Pons (tissue), 1 donor: Measurements from ENCODE around the gene USP27X.

Experiments used
- DNase-seq: peaks from one replicate; pipeline ENCODE4 v3.0.0-alpha.2; 2016; ENCODE audit warnings: low spot score

Gene USP27X

GRCh38 chrX:49878834-49879655 is at the start of gene USP27X:
TSS of gene USP27X (plus strand) at chrX:49879484. CDS start at chrX:49880308, 824 bp downstream.
- peak; percentile 74 for DNase-seq

GRCh38 chrX:49838374-49838773 is 40.9 kb upstream of the USP27X start:
- peak; percentile 16 for DNase-seq

GRCh38 chrX:49840679-49841078 is 38.6 kb upstream of the USP27X start:
- DNase-seq = peak; percentile 16

GRCh38 chrX:49842621-49843020 is 36.7 kb upstream of the USP27X start:
- DNase-seq = no peak

GRCh38 chrX:49844611-49845010 is 34.7 kb upstream of the USP27X start:
- peak; percentile 29 for DNase-seq

GRCh38 chrX:49845701-49846403 is 33.4 kb upstream of the USP27X start:
- DNase-seq = no peak

GRCh38 chrX:49846522-49846921 is 32.8 kb upstream of the USP27X start:
- DNase-seq = no peak

GRCh38 chrX:49848275-49848674 is 31.0 kb upstream of the USP27X start:
- DNase-seq = no peak

GRCh38 chrX:49850028-49850427 is 29.3 kb upstream of the USP27X start:
- DNase-seq = no peak

GRCh38 chrX:49853661-49854060 is 25.6 kb upstream of the USP27X start:
- DNase-seq = no peak

- DNase-seq = no peak
These were observed 22.5 kb upstream of the USP27X start for GRCh38 chrX:49856819-49857218.

GRCh38 chrX:49858341-49858740 is 20.9 kb upstream of the USP27X start:
- DNase-seq = no peak

GRCh38 chrX:49859491-49859890 is 19.8 kb upstream of the USP27X start:
- DNase-seq = no peak

GRCh38 chrX:49860867-49861535 is 18.3 kb upstream of the USP27X start:
- DNase-seq = no peak

GRCh38 chrX:49862093-49862492 is 17.2 kb upstream of the USP27X start:
- DNase-seq = no peak

GRCh38 chrX:49868739-49869138 is 10.5 kb upstream of the USP27X start:
- DNase-seq = no peak

GRCh38 chrX:49876750-49877149 is 2.5 kb upstream of the USP27X start:
- peak; percentile 49 for DNase-seq

- DNase-seq = no peak
These were observed 1.7 kb upstream of the USP27X start for GRCh38 chrX:49877397-49878101.

GRCh38 chrX:49878128-49878833 is 1.0 kb upstream of the USP27X start:
- DNase-seq = peak; percentile 15

GRCh38 chrX:49879656-49880277 is 483 bp downstream of the USP27X start:
- DNase-seq = no peak

GRCh38 chrX:49880668-49881067 is 1.4 kb downstream of the USP27X start:
- no peak for DNase-seq
